ENCODE data around the gene PTCD1.

Gene PTCD1

DNA sequence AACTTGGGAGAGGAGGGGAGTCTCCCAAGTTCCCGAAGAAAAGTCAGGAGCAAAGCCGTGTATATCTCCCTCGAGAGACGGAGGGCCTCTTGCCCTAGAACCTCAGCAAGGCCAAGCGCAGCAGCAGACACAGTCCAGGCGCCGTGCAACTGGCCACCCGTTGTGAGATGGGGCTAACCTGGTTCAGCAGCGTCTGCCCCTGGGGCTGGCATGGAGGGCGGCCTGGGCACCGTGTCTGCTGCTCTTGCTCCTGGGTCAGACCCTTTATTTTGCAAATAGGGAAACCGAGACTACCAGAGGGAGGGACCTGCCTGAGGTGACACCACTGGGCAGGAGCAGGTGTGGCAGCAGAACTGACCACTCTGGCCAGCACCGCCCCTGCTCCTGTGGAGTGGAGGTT, 13.9 kb upstream of the PTCD1 start:
- Histone ChIP-seq H2AFZ (ENCODE audit: low read length) (no peak overlapping the region), H3K4me2 (ENCODE audit: low read depth, low read length) (no peak overlapping the region), H3K27ac (ENCODE audit: low read length) (no peak overlapping the region), H3F3A (ENCODE audit: insufficient read depth, low read length) (no peaks in the 10 kb centered on the region), H3K36me3 (replicated peaks; ENCODE audit: insufficient read depth, low read length) (peaks cover 4% of the 10 kb centered on the region), H3K9me3 (replicated peaks; ENCODE audit: insufficient read depth, low read length) (no peaks in the 10 kb centered on the region), H3K9ac (ENCODE audit: low read length) (no peak overlapping the region), H3K4me1 (ENCODE audit: low read length) (no peaks in the 10 kb centered on the region), H3K27me3 (replicated peaks; ENCODE audit: insufficient read depth, low read length) (no peaks in the 10 kb centered on the region), H4K20me1 (ENCODE audit: insufficient read depth, low read length) (no peaks in the 10 kb centered on the region), H3K4me3 (ENCODE audit: low read length) (no peak overlapping the region), H3K9me2 (replicated peaks; ENCODE audit: insufficient read depth, low read length) (no peaks in the 10 kb centered on the region), H3K79me2 (ENCODE audit: low read length) (peaks cover 72% of the 10 kb centered on the region)
- no peak for TF ChIP-seq EZH2 (optimal IDR thresholded peaks at IDR 0.05; ENCODE audit: low read depth, low read length)
- TF ChIP-seq EZH2phosphoT487 (IDR thresholded peaks at IDR 0.05; ENCODE audit: low read length), result no peak
- no peak for DNase-seq

DNA sequence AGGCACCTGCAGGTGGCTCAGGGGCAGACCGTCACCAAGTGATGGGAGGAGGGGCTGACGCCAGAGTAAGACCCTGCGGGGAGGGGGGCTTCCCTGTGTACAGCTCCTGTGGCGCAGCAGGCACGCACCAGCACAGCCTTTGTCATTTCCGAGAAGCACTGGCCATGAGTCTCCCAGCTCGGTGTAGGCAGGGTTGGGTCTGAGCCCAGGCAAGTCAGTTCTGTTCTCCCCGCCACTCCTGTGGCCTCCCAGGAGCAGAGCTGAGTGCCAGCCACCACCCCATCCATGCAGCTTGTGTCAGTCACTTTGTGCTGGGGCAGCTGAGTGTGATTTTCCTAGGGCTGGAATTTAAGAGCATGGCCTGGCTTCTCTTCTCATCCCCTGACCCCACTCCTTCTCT, 13.3 kb upstream of the PTCD1 start:
- H3F3A ChIP-seq (ENCODE audit: insufficient read depth, low read length), result no peaks in the 10 kb centered on the region
- no peak overlapping the region for H3K9ac ChIP-seq (ENCODE audit: low read length)
- no peak overlapping the region for H3K4me3 ChIP-seq (ENCODE audit: low read length)
- H3K4me1 ChIP-seq (ENCODE audit: low read length), result no peaks in the 10 kb centered on the region
- TF ChIP-seq EZH2phosphoT487 (IDR thresholded peaks at IDR 0.05; ENCODE audit: low read length), result no peak
- TF ChIP-seq, protein P1, sequence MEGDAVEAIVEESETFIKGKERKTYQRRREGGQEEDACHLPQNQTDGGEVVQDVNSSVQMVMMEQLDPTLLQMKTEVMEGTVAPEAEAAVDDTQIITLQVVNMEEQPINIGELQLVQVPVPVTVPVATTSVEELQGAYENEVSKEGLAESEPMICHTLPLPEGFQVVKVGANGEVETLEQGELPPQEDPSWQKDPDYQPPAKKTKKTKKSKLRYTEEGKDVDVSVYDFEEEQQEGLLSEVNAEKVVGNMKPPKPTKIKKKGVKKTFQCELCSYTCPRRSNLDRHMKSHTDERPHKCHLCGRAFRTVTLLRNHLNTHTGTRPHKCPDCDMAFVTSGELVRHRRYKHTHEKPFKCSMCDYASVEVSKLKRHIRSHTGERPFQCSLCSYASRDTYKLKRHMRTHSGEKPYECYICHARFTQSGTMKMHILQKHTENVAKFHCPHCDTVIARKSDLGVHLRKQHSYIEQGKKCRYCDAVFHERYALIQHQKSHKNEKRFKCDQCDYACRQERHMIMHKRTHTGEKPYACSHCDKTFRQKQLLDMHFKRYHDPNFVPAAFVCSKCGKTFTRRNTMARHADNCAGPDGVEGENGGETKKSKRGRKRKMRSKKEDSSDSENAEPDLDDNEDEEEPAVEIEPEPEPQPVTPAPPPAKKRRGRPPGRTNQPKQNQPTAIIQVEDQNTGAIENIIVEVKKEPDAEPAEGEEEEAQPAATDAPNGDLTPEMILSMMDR (IDR thresholded peaks at IDR 0.05; ENCODE audit: low read length), result no peak
- TF ChIP-seq EZH2 (optimal IDR thresholded peaks at IDR 0.05; ENCODE audit: low read depth, low read length), result no peak
- no peak overlapping the region for H2AFZ ChIP-seq (ENCODE audit: low read length)
- no peak for DNase-seq
- H4K20me1 ChIP-seq (ENCODE audit: insufficient read depth, low read length), result no peaks in the 10 kb centered on the region
- H3K79me2 ChIP-seq (ENCODE audit: low read length), result peaks cover 66% of the 10 kb centered on the region
- H3K36me3 ChIP-seq (replicated peaks; ENCODE audit: insufficient read depth, low read length), result peaks cover 4% of the 10 kb centered on the region
- H3K27ac ChIP-seq (ENCODE audit: low read length), result no peak overlapping the region
- no peaks in the 10 kb centered on the region for H3K9me2 ChIP-seq (replicated peaks; ENCODE audit: insufficient read depth, low read length)
- no peaks in the 10 kb centered on the region for H3K9me3 ChIP-seq (replicated peaks; ENCODE audit: insufficient read depth, low read length)
- H3K4me2 ChIP-seq (ENCODE audit: low read depth, low read length), result no peak overlapping the region
- H3K27me3 ChIP-seq (replicated peaks; ENCODE audit: insufficient read depth, low read length), result no peaks in the 10 kb centered on the region

DNA sequence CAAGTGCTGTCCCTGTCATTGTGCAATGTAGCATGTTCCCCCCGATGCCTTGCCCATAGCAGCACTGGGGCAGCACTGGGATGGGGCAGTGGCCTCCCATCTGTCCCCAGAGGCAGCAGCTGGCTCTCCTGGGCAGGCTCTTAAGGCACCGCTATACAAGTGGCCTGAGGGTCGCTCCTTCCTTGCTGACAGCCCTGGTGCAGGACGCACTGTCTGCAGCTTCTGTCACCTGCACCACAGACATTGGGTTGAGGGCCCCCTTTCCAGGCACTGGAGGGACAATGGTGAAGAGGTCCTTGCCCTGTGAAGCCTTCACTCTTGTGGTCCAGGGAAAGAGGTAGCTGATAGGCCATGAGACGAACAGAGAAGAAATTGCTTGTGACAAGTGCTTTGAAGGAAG, 10.7 kb upstream of the PTCD1 start:
- H4K20me1 ChIP-seq (ENCODE audit: insufficient read depth, low read length), result no peaks in the 10 kb centered on the region
- peaks cover 50% of the 10 kb centered on the region for H3K79me2 ChIP-seq (ENCODE audit: low read length)
- DNase-seq, result no peak
- H3F3A ChIP-seq (ENCODE audit: insufficient read depth, low read length), result no peaks in the 10 kb centered on the region
- no peak overlapping the region for H3K4me3 ChIP-seq (ENCODE audit: low read length)
- H3K27me3 ChIP-seq (replicated peaks; ENCODE audit: insufficient read depth, low read length), result no peaks in the 10 kb centered on the region
- H3K9me2 ChIP-seq (replicated peaks; ENCODE audit: insufficient read depth, low read length), result no peaks in the 10 kb centered on the region
- no peak overlapping the region for H3K27ac ChIP-seq (ENCODE audit: low read length)
- no peak overlapping the region for H3K4me2 ChIP-seq (ENCODE audit: low read depth, low read length)
- H3K9me3 ChIP-seq (replicated peaks; ENCODE audit: insufficient read depth, low read length), result no peaks in the 10 kb centered on the region
- H3K36me3 ChIP-seq (replicated peaks; ENCODE audit: insufficient read depth, low read length), result peaks cover 8% of the 10 kb centered on the region
- H2AFZ ChIP-seq (ENCODE audit: low read length), result no peak overlapping the region
- no peaks in the 10 kb centered on the region for H3K4me1 ChIP-seq (ENCODE audit: low read length)
- TF ChIP-seq EZH2 (optimal IDR thresholded peaks at IDR 0.05; ENCODE audit: low read depth, low read length) (no peak), EZH2phosphoT487 (IDR thresholded peaks at IDR 0.05; ENCODE audit: low read length) (no peak)
- TF ChIP-seq, protein P1 (IDR thresholded peaks at IDR 0.05; ENCODE audit: low read length), result no peak
- H3K9ac ChIP-seq (ENCODE audit: low read length), result no peak overlapping the region

DNA sequence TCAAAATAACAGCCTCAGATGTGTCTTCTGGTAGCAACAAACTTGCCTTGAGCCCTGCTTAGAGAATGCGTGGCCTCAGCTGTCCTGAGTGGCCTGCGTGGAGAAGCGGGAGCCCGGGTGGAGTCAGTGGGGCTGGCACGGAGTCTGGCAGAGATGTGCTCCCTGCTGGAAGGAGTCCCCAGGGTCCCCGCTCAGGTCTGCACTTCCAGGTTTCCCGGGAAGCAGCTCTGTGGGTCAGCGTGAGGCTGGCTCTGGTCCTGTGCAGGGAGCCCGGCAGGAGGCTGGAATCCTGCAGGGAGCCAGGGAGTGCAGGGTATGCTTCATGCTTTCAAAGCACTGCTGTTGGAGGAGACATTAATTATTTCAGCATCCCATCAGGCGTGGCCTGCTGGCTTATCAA, 10.3 kb upstream of the PTCD1 start:
- no peak overlapping the region for H3K9ac ChIP-seq (ENCODE audit: low read length)
- H3K36me3 ChIP-seq (replicated peaks; ENCODE audit: insufficient read depth, low read length), result peaks cover 8% of the 10 kb centered on the region

More for the DNA sequence above, 10.3 kb upstream of the PTCD1 start:
- no peak overlapping the region for H3K4me2 ChIP-seq (ENCODE audit: low read depth, low read length)
- H3K27me3 ChIP-seq (replicated peaks; ENCODE audit: insufficient read depth, low read length), result no peaks in the 10 kb centered on the region
- H3K9me3 ChIP-seq (replicated peaks; ENCODE audit: insufficient read depth, low read length), result no peaks in the 10 kb centered on the region
- no peak overlapping the region for H3K27ac ChIP-seq (ENCODE audit: low read length)
- H4K20me1 ChIP-seq (ENCODE audit: insufficient read depth, low read length), result no peaks in the 10 kb centered on the region
- DNase-seq, result no peak
- peaks cover 46% of the 10 kb centered on the region for H3K79me2 ChIP-seq (ENCODE audit: low read length)
- no peaks in the 10 kb centered on the region for H3K4me1 ChIP-seq (ENCODE audit: low read length)
- TF ChIP-seq EZH2 (optimal IDR thresholded peaks at IDR 0.05; ENCODE audit: low read depth, low read length) (no peak), EZH2phosphoT487 (IDR thresholded peaks at IDR 0.05; ENCODE audit: low read length) (no peak)
- TF ChIP-seq, protein P1 (IDR thresholded peaks at IDR 0.05; ENCODE audit: low read length), result no peak
- H3K9me2 ChIP-seq (replicated peaks; ENCODE audit: insufficient read depth, low read length), result no peaks in the 10 kb centered on the region
- H3K4me3 ChIP-seq (ENCODE audit: low read length), result no peak overlapping the region
- H3F3A ChIP-seq (ENCODE audit: insufficient read depth, low read length), result no peaks in the 10 kb centered on the region
- H2AFZ ChIP-seq (ENCODE audit: low read length), result no peak overlapping the region
